GM19397 (cell line): ENCODE data around the gene ARFGAP2.

Source experiments
- ATAC-seq: cut with Tn5 transposase; IDR thresholded peaks from one replicate; pipeline ENCODE4 v1.9.1; 2021; ENCODE audit warnings: mild to moderate bottlenecking, moderate library complexity; ENCODE audit not compliant: unreplicated experiment

Gene ARFGAP2

GRCh38 chr11:47171856-47172255 is 4.8 kb downstream of the ARFGAP2 start:
- ATAC-seq = no peak

- ATAC-seq = no peak
Measured at GRCh38 chr11:47171061-47171838, 5.4 kb downstream of the ARFGAP2 start.

GRCh38 chr11:47166368-47166767 is 10.3 kb downstream of the ARFGAP2 start:
- no peak for ATAC-seq

GRCh38 chr11:47165253-47165840 is 11.3 kb downstream of the ARFGAP2 start:
- no peak for ATAC-seq

GRCh38 chr11:47164321-47164720 is 12.4 kb downstream of the ARFGAP2 start:
- no peak for ATAC-seq

- ATAC-seq = no peak
Measured at GRCh38 chr11:47163898-47164297, 12.8 kb downstream of the ARFGAP2 start.

- ATAC-seq = no peak
Measured at GRCh38 chr11:47163193-47163592, 13.5 kb downstream of the ARFGAP2 start.

GRCh38 chr11:47162426-47162825 is 14.3 kb downstream of the ARFGAP2 start:
- ATAC-seq = no peak

- no peak for ATAC-seq
Measured at GRCh38 chr11:47161890-47162289, 14.8 kb downstream of the ARFGAP2 start.

GRCh38 chr11:47161134-47161854 is 15.4 kb downstream of the ARFGAP2 start:
- ATAC-seq = no peak

- no peak for ATAC-seq
Measured at GRCh38 chr11:47160753-47161133, 15.9 kb downstream of the ARFGAP2 start.

GRCh38 chr11:47158242-47158641 is 18.4 kb downstream of the ARFGAP2 start:
- no peak for ATAC-seq

GRCh38 chr11:47157805-47158204 is 18.9 kb downstream of the ARFGAP2 start:
- ATAC-seq = no peak

GRCh38 chr11:47156951-47157350 is 19.7 kb downstream of the ARFGAP2 start:
- no peak for ATAC-seq

- ATAC-seq = no peak
Measured at GRCh38 chr11:47156333-47156732, 20.3 kb downstream of the ARFGAP2 start.

- ATAC-seq = no peak
Measured at GRCh38 chr11:47155879-47156278, 20.8 kb downstream of the ARFGAP2 start.

GRCh38 chr11:47154616-47155570 is 21.8 kb downstream of the ARFGAP2 start:
- no peak for ATAC-seq

- ATAC-seq = no peak
Measured at GRCh38 chr11:47152953-47153950, 23.4 kb downstream of the ARFGAP2 start.

GRCh38 chr11:47152126-47152952 is 24.3 kb downstream of the ARFGAP2 start:
- no peak for ATAC-seq
